ENCODE data around the gene RFTN1.

The RFTN1 gene

DNA sequence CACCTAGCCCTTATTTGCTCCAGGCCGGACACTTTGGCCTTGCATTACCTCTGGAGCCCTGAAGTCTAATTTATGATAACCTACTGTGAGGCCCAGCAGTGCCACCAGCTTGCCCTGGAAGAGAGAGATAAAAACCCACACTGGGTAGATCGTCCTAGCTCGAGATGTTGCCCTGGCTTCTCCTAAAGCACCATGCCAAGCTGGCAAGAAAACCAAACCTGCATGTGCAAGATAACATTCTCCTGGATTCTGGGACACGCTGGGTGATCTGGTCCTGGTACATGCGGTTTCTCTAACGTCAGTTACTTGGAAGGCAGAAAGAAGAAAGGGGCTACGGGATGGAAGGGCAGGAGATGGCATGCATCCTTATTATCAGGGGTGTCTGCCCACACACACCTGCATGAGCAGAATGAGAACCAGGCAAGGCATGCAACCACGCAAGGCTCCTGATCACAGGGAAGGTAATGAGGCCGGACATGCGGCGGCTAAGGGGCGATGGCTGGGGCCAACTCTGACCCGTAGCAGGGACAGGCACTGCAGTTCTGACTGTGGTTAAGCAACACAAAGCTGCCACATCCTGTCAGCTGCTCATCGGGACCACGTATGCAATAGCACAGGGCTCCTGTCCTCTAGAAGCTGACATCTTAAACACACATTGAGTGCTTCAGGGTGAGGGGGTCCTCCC lies 175.5 kb downstream of the RFTN1 start:
- H3K36me3 ChIP-seq (ENCODE audit: insufficient read depth, low read length): peaks cover 25% of the 10 kb centered on the region; the same call in 1 of the 2 replicates
- peak overlapping the region; percentile 62 for H3K9ac ChIP-seq (ENCODE audit: low read depth, low read length, poor library complexity, severe bottlenecking)

GRCh38 chr3:16336825-16337224 lies 176.7 kb downstream of the RFTN1 start:
- Histone ChIP-seq H3K9ac (ENCODE audit: low read depth, low read length, poor library complexity, severe bottlenecking) (no peak overlapping the region), H3F3A (ENCODE audit: low read depth) (no peaks in the 10 kb centered on the region), H3K27me3 (ENCODE audit: insufficient read depth, low read length, poor library complexity, severe bottlenecking) (no peaks in the 10 kb centered on the region), H3K4me2 (ENCODE audit: low read depth, low read length, poor library complexity, severe bottlenecking) (no peak overlapping the region), H3K36me3 (ENCODE audit: insufficient read depth, low read length) (peaks cover 33% of the 10 kb centered on the region), H3K9me3 (ENCODE audit: insufficient read depth, low read depth, low read length) (peaks cover 3% of the 10 kb centered on the region; the same call in 1 of the 2 replicates), H2AFZ (ENCODE audit: low read length) (no peak overlapping the region), H3K79me2 (ENCODE audit: insufficient read depth, low read length) (peaks cover 40% of the 10 kb centered on the region; the same call in 1 of the 2 replicates), H3K9me2 (replicated peaks; ENCODE audit: low read depth, low read length) (no peaks in the 10 kb centered on the region), H4K20me1 (ENCODE audit: insufficient read depth, low read length, poor library complexity, severe bottlenecking) (no peaks in the 10 kb centered on the region), H3K4me3 (ENCODE audit: low read length, poor library complexity, severe bottlenecking) (no peak overlapping the region), H3K4me1 (ENCODE audit: insufficient read depth, low read length, poor library complexity, severe bottlenecking) (peaks cover 42% of the 10 kb centered on the region)
- TF ChIP-seq CTCF (conservative IDR thresholded peaks at IDR 0.05; ENCODE audit: low read length) (no peak), EZH2phosphoT487 (IDR thresholded peaks at IDR 0.05; ENCODE audit: borderline replicate concordance) (no peak)

More for the DNA sequence above, 175.5 kb downstream of the RFTN1 start:
- TF ChIP-seq CTCF (conservative IDR thresholded peaks at IDR 0.05; ENCODE audit: low read length) (no peak), EZH2phosphoT487 (IDR thresholded peaks at IDR 0.05; ENCODE audit: borderline replicate concordance) (no peak)
- H3K4me2 ChIP-seq (ENCODE audit: low read depth, low read length, poor library complexity, severe bottlenecking): peak overlapping the region; percentile 63
- H2AFZ ChIP-seq (ENCODE audit: low read length): no peak overlapping the region
- peak overlapping the region; percentile 46 for H3K4me3 ChIP-seq (ENCODE audit: low read length, poor library complexity, severe bottlenecking)
- H3K9me2 ChIP-seq (replicated peaks; ENCODE audit: low read depth, low read length): no peaks in the 10 kb centered on the region
- H3K27me3 ChIP-seq (ENCODE audit: insufficient read depth, low read length, poor library complexity, severe bottlenecking): no peaks in the 10 kb centered on the region
- H3F3A ChIP-seq (ENCODE audit: low read depth): no peaks in the 10 kb centered on the region
- peaks cover 42% of the 10 kb centered on the region for H3K4me1 ChIP-seq (ENCODE audit: insufficient read depth, low read length, poor library complexity, severe bottlenecking)
- peaks cover 39% of the 10 kb centered on the region; the same call in 1 of the 2 replicates for H3K79me2 ChIP-seq (ENCODE audit: insufficient read depth, low read length)
- H4K20me1 ChIP-seq (ENCODE audit: insufficient read depth, low read length, poor library complexity, severe bottlenecking): no peaks in the 10 kb centered on the region
- H3K9me3 ChIP-seq (ENCODE audit: insufficient read depth, low read depth, low read length): 0 out of 2 replicates have a peak, but pooled peaks cover 6% of the 10 kb centered on the region

GRCh38 chr3:16335772-16336645 lies 177.5 kb downstream of the RFTN1 start:
- peaks cover 37% of the 10 kb centered on the region; the same call in 1 of the 2 replicates for H3K79me2 ChIP-seq (ENCODE audit: insufficient read depth, low read length)

More at GRCh38 chr3:16335772-16336645, 177.5 kb downstream of the RFTN1 start:
- Histone ChIP-seq H3K9me3 (ENCODE audit: insufficient read depth, low read depth, low read length) (peaks cover 11% of the 10 kb centered on the region; the same call in 1 of the 2 replicates), H2AFZ (ENCODE audit: low read length) (no peak overlapping the region), H3K9me2 (replicated peaks; ENCODE audit: low read depth, low read length) (no peaks in the 10 kb centered on the region), H3K27me3 (ENCODE audit: insufficient read depth, low read length, poor library complexity, severe bottlenecking) (no peaks in the 10 kb centered on the region), H3K36me3 (ENCODE audit: insufficient read depth, low read length) (peaks cover 41% of the 10 kb centered on the region), H3F3A (ENCODE audit: low read depth) (no peaks in the 10 kb centered on the region), H4K20me1 (ENCODE audit: insufficient read depth, low read length, poor library complexity, severe bottlenecking) (no peaks in the 10 kb centered on the region), H3K4me3 (ENCODE audit: low read length, poor library complexity, severe bottlenecking) (no peak overlapping the region), H3K9ac (ENCODE audit: low read depth, low read length, poor library complexity, severe bottlenecking) (no peak overlapping the region), H3K4me2 (ENCODE audit: low read depth, low read length, poor library complexity, severe bottlenecking) (no peak overlapping the region), H3K4me1 (ENCODE audit: insufficient read depth, low read length, poor library complexity, severe bottlenecking) (peaks cover 38% of the 10 kb centered on the region)
- TF ChIP-seq EZH2phosphoT487 (IDR thresholded peaks at IDR 0.05; ENCODE audit: borderline replicate concordance) (no peak), CTCF (conservative IDR thresholded peaks at IDR 0.05; ENCODE audit: low read length) (no peak)

Measured in Loucy (cell line).